T-helper 2 cell treated with Interferon-gamma antibody and Interleukin-4, amounts not matched to agents 100 ng/mL and 5 ng/mL, for 36 hours (primary cell): ENCODE results near the gene DISP2. TPM values are rescaled to one million over a fixed set of nuclear protein-coding genes. Genes with fewer than 3 reads are reported as not detected.

Experiments used
- intact Hi-C: fragments of 100-400 bp; cut with micrococcal nuclease; formaldehyde crosslinking; loops from one replicate; pipeline ENCODE4 v1.15.1; 2023
- total RNA-seq: library from RNA; stranded (reverse); gene quantifications from 2 replicates; pipeline ENCODE4 v1.2.3, GENCODE V29; 2022

Gene DISP2
- total RNA-seq, 1 donor from 2014 or later: 0.32 TPM

DNA sequence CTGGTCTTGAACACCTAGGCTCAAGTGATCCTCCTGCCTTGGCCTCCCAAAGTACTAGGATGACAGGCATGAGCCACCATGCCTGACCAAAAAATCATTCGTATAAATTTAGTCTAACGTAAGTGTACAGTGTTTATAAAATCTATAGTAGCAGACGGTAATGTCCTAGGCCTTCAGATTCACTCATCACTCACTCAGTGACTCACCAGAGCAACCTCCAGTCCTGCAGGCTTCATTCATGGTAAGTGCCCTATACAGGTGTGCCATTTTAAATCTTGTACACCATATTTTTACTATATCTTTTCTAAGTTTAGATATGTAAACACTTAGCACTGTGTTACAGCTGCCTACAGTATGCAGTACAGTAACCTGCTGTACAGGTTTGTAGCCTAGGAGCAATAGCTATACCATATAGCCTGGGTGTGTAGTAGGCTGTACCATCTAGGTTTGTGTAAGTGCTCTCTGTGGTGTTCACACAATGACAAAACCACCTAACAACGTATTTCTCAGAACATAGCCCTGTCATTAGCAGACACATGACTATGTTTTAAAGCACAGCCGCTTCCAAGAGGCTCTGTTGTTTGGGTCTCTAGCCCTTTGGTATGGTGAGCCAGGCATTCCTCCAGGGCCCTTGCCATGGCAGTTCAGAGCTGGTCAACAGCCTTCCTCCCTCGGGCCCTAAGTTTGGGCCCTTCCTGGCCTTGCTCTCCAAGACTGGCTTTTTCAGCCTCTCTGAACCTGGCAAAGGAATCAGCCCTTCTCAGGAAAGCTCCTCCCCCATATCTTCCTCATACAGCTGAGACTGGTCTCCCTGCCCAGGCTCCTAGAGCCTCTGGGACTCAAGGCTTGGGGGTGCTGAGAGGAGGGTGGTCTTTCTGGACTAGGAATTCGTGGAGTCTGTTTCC lies 15.4 kb upstream of the DISP2 start:
- intact Hi-C loops: loop anchor here (5.0 kb wide), 1 partner anchor 65 kb away; the partner anchor contains the start of gene IVD

DNA sequence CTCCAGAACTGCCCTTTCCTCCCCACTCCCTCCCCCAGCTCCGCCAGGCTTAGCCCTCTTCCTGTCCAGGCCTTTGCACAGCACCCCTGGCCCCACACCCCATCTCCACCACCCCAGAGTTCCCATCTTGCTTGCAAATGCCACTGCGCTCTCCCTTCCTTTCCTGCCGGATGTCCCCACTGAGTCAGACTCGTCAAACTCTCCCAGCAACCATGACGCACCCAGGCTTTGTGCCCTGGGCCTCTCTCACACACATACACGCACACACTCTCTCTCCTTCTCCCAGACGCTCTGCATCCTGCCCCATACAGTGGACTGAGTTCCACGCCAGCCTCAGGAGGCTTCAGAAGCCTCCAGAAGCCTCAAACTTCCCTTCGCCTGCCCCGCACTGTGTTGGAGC lies 14.5 kb upstream of the DISP2 start:
- intact Hi-C loops: loop anchor here (5.0 kb wide), 1 partner anchor 64 kb away; the partner anchor contains the start of gene IVD

DNA sequence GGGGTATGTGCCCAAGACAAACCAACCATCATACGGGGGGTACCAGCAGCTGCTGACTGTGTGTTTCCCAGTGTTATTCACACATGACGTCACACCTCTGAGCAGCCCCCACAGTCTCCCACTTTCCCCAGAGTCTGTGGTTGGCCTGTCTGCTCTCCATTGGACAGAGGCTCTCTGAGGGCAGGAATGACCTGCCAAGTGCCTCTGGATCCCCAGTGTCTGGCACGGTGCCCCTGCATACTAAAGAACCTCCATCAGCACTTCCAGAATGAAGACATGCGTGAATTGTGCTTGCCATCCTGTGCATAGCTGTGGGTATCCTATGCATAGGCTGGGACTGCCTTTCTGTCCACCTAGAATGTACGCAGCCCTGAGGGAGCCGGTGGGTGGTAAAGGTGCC lies 13.8 kb upstream of the DISP2 start:
- intact Hi-C loops: loop anchor here (1.0 to 5.0 kb wide), 3 partner anchors 24 to 78 kb away; partner anchors contain the start of gene IVD

DNA sequence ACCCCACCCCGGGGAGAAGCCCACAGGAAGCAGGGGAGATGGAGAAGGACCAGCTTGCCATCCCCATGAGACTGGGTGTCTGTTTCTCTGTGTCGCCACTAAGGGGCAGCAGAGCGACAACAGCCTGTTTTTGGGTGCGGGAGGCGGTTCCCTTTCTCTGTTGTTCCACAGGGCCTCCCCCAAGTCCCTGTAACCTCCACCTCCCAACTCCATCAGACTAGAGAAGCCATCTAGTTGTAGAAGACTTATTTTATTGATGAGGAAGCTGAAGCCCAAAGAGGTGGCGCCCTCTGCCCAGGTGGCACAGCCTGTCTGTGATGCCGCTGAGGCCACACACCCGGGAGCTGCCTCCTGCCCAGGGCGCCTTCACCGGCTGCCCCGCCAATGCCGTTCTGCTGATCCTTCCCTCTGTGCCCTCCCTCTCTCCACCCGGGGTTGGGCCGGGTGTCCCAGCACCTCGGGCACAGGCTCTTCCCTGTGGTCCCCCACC lies 13.3 kb upstream of the DISP2 start:
- intact Hi-C loops: loop anchor here (1.0 to 5.0 kb wide), 3 partner anchors 24 to 78 kb away; partner anchors contain the start of gene IVD

DNA sequence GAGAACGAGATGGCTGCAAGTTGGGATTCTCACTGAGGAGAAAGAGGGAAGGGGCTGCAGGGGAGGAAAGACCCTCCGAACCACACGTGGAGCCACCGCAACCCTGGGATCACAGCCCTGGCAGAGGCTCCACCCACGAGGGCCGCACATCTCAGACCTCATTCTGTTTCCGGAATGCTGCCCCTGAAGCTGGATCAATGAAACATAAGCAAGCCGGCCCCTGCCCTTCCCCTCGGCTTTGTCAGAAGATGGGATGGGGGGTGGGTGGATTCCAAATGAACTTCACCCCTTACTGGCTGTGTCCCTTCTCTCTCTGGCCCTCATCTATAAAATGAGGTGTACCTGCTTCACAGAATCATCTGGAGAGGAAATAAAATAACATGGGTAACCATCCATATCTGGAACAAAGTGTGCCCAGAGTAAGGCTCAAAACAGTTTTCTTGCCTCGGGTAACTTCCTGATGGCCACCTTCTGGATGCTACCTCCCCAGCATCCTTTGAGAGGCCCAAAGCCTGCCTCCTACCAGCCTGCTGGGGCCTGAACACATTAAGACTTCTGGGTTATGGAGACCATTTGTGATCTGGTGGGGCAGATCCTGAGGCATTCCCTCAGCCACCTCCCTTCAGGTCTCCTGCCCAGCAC lies 12.7 kb upstream of the DISP2 start:
- intact Hi-C loops: no loop called here

DNA sequence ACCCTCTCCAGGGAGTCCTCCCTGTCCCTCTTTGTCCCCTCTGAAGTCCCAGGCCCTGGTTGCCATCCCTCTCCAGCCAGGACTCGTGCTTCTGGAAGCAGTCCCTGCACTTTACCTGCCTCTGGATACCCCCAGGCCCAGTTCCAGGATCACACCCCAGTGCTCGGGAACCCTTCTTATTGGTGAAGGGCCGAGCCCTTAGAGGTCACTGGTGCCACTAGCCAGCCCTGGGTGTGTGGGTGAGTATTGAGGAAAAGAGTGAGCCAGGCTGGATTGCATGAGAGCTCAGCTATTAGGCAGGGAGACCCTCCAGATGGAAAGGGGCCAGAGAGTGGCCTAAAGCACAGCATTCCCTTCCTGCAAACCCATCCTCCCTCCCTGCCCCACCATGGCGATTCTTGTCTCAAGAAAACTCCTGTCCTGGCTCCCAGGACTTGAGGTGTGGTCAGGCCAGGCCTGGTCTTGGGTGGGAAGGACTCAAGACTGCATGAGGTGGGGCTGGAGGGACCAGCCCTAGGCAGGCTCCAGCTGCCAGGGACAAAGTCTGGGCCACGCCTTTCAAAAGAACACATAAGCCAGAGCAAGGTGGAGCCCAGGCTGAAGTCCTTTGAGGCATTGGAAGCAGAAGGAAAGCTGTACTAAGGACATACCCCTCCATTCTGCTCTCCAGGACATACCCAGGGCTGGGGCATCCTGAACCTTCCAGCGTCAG lies 12.0 kb upstream of the DISP2 start:
- intact Hi-C loops: no loop called here

DNA sequence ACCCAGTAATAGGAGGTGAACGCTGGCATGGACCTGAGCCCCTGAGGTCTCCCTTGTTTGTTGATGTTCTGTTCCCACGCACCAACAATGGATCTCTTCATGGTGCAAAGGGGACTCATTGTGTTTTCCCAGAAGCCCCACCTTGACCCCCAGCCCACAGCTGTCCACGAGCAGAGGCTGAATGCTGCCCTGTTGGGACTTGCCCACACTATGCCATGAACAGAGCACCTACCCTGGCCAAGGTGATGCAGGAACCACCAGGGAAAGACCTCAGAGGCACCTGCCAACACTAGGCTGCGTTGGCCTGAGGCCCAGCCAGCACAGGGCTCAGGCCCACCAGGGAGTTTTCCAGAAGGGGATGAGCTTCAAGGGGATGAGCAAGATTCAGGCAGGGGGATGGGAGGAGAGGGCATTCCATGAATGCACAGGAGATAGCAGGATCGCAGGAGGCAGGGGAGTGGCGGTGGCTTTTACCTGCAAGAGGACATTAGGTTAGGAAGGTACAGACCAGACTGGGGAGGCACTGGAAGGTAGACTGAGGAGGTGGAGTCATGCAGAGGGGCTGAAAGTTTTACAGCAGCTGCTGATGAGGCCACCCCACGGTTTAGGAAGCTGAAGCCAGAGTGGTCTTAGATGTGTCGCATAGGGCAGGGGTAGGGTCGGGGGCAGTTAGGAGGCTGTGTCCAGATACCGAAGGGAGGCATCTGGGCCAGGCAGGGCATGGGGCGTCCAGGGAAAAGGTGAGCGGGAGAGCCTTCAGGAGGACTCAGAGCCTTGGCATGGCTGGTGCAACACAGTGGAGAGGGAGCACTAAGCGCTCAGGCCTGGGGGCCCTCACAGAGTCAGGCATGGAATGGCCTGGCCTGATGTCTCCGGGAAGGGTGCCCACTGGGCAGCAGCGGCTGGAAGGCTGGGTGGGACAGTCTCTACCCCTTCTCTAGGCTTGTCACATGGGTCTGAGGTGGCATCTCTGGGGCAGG lies 11.2 kb upstream of the DISP2 start:
- intact Hi-C loops: no loop called here

DNA sequence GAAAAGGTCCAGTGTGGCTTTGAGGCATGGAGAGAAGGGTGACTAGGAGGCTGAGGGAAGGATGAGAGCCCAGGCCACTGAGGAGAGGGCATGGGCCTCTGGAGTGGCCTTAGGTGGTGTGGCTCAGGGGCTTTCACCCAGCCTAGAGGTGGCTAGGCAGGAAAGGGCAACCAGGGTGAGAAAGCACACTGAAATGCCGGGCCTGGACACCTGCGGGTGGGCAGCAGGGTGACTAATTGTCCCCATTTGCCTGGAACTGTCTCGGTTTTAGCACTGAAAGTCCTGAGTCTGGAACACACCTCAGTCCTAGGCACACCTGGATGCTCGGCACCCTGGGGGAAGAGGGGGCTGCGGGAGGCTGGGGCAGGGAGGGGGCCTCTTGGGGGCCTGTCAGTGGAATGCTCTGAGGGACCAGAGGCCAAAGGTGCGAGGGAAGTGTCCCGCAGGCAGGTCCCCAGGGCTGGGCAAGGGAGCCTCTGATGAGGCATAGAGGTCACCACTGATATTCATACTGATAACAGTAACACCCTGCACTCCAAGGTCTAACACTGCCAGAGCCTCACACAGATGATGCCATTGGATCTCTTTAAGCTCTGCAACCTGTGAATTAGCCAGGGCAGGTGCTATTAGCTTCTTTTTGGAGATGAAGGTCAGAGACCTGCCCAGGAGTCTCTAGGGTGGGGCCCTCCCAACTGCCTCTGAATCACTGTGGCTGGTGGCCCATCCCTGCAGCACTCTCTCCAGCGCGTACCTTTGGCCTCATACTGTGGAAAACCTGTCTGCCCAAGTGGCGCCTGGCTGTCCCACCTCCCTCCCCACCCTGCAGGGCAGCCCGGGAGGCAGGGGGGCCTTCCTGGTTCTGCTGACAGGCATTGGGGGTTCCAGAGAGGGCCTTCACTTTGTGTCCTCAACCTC lies 10.2 kb upstream of the DISP2 start:
- intact Hi-C loops: no loop called here

DNA sequence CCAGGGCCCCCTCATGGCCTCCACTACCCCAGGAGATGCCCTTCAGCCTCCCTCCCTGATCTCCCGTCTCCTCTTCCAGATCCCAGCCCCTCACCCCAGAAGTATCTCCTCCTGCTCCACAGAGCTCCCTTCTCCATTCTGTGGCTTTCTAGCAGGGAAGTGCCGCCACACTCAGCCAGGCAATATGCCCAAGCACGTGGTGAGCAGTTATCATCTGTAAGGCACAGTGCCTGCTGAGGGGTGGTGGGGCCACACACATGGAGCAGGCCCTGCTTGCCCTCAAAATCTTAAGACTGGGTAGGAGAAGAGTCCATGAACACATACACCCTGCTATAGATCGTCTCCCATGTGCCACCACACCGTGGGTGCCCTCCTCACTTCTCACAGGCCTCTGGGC lies 9.5 kb upstream of the DISP2 start:
- intact Hi-C loops: no loop called here

DNA sequence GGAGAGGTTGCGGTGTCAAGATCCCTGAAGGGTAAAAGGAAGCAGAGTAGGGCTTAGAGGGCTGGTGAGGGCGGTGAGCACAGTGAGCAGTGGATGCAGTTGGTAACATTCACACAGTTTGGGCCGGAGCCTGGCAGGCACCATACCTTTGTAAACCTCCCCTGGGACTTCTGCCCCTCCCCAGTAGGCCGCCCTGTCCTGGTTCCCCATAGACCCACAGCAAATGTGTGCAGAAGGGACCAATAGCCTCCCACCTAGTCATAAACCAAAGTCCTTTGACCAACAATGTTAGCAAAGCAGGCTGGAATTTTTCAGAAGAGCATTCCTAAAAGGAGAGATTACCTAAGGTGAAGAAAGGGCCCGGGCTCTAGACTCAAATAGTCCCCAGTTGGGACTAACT lies 8.9 kb upstream of the DISP2 start:
- intact Hi-C loops: no loop called here

DNA sequence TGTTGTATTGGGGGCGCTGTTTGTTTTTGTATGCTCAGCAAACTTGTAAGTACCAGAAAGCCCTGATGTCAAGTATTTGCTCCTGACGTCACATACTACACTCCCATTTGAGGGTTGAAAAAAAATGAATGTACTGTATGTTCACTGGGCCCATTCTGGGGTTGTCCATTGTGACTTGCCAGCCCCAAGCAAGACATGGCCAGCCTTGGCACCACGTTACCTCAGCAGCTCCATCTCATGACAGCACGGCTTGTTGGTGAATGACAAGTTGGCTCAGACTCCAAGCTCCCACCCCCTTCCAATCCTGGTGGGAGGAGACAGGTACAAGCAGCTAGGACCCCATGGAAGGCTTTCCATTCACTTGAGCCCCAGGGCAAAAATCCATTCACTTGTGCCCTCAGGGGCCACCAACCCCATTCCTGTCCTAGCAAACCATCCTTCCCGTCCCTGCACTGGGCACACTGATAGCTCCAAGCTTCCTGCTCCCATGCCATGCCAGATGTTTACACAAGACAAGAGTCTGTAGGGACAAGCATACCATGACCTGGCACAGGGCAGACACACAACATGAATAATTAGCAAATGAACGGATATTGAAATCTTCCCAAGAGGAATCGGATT lies 5.6 kb upstream of the DISP2 start:
- intact Hi-C loops: no loop called here

DNA sequence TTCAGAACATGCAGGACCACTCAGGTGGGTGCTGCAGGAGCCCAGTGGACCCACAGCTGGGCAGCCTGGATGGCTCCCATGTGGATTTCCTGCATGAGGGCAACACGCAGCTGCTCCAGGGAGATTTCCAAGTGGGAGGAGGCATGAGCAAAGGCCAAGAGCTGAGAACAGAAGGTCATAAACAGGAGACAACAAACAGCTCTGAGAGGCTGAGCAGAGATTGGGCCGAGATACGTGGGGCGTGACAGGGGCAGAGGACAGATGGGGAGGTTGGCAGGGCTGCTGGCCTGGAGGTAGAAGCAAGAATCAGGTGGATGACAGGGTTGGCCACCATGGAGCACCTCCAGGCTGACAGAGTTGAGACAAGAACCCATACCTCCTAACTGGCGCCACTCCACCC lies 4.3 kb upstream of the DISP2 start:
- intact Hi-C loops: no loop called here

DNA sequence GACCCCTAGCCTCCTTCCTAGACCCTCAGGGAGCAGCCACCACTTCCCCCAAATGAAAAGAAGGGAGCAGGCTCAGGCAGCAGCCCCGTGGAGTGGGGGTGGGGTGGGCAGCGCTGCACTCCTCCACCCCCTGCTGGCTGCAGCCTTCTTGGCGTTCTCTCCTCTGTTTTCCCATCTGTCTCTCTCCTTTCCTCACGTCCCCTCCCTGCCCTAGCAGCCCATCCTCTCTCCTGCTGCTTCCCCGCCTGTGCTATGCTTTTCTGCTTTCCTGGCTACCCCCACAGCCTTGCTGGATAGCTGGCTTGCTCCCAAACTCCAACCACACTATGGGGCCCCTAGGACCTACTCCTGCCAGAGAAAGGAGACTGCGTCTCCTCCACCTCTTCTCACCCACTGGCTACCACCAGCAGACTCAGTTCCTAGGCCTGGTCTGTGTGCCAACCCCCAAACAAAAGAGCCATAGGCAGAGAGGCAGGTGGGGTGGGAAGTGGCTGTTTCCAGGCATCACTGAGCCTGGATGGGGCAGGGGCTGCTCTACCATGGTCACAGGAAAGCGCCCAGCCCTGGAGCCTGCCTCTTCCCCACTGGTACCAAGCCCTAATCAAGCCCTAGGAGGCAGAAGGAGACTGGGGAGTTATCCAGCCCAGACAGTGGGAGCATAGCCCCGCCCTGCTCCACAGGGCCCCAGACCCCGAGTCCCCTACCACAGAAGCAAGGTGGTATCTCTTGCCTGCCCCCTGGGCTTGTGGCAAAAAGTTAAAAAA lies 3.4 kb upstream of the DISP2 start:
- intact Hi-C loops: no loop called here

DNA sequence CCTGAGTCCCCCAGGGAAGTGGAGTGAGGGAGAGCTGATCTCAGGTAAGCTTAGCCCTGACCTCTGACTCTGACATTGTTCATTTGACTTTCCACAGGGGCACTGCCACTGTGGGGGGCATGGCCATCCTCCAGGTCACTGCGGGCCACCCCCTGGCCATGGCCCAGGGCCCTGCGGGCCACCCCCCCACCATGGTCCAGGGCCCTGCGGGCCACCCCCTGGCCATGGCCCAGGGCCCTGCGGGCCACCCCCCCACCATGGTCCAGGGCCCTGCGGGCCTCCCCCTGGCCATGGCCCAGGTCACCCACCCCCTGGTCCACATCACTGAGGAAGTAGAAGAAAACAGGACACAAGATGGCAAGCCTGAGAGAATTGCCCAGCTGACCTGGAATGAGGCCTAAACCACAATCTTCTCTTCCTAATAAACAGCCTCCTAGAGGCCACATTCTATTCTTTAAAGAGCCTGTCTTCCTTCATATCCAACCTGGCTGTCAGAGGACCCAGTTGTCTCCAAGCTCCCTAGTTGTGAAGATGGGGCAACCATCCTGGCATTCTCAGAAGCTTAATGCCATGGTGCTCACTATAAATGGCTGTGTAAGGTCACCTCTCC lies 1.9 kb upstream of the DISP2 start:
- intact Hi-C loops: no loop called here

DNA sequence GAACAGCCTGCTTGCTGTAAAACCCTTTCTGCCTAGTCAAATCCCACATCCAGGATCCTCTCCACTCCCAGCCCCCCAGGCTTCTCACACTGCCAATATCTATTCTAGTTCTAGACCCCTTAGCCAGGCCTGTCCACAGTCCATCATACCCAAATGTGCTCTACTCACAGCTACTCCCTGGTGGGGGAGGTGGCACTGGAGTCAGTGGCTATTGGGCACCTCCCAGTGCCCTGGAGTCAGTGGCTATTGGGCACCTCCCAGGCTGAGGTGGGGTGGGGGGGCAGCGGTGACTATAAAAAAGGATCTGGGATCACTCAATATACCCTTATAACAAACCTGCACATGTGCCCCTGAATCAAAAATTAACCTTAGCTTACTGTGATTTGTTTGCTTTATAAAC lies 773 bp upstream of the DISP2 start:
- intact Hi-C loops: no loop called here

DNA sequence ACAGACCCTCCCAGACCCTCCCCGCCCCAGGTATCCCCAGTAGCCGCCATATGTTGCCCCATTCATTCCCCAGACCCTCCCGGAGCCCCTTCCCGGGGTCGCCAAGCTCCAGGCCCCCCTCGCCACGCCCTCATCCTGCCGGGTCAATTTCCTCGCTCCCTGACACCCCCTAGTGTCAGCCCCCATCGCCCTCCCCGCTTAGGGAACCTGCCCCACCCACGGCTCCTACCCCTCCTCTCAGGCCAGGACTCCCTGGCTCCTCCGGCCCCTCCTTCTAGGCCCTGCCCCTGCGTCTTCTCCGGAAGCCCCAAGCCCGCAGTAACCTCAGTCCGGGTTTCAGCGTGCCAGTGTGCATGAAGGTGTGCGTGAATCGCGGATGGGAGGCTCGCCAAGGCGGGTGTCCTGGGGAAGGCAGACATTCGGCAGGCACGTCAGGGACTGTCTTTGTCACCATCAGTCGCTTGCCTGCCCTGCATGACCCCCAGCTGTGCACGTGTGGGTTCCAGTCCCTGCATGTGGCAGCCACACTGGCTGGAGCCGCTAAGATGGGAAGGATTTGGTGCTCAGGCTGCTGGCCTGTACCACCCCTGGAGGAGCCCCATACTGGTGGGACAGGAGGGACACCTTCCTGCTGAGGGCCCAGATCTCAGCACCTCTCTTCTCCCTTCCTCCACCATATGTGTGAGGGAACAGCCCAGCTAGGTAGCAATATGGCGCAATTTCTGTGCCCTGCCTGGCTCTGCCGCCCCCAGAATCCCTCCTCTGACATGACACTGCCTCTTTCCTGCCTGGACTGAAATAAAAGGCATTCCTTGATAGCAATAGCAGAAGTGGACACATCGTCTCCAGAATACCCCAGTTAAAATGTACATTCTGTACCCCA lies 693 bp downstream of the DISP2 start:
- intact Hi-C loops: loop anchor here (1.0 kb wide), 1 partner anchor 10 kb away; no protein-coding TSS in a partner anchor

DNA sequence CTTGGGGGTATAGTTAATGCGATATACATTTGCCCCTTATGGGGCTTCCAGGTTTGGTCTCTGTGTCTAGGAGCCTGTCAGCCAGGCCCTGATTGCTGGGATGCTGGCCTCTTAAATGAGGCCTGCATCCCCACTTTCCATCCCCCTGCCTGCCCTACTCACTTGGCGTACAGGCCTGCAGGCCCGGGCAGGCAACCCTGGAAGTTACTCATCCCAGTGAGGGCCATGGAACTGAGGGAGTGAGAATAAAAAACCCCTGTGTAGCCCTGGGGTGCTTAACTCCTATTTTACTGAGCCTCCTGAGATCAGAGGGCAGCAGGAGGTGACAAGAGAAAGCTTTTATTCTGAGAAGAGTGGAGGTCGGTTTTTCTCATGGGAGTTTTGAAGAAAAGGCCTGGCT lies 2.0 kb downstream of the DISP2 start:
- intact Hi-C loops: no loop called here
